HEK293 (cell line): ENCODE measurements around the gene FOXO1.

ENCODE experiments used
- FEZF1 ChIP-seq: fragments of 450-650 bp; formaldehyde crosslinking; IDR thresholded peaks from 2 replicates; pipeline ENCODE4 v1.5.1; 2016; ENCODE audit warnings: missing biosample characterization, missing genetic modification characterization
- MEIS1 ChIP-seq: sonication (generic); formaldehyde crosslinking; IDR thresholded peaks from 2 replicates; pipeline ENCODE4 v1.8.1; 2022; ENCODE audit warnings: missing genetic modification reagents, mild to moderate bottlenecking, borderline replicate concordance
- OVOL3 ChIP-seq: fragments of 450-650 bp; formaldehyde crosslinking; IDR thresholded peaks from 2 replicates; pipeline ENCODE4 v1.5.1; 2016; ENCODE audit warnings: missing biosample characterization, missing genetic modification characterization
- YY1 ChIP-seq: fragments of 450-650 bp; formaldehyde crosslinking; IDR thresholded peaks from 2 replicates; pipeline ENCODE4 v1.5.1; 2018; ENCODE audit warnings: missing biosample characterization, missing genetic modification characterization
- ZBTB17 ChIP-seq: fragments of 450-650 bp; formaldehyde crosslinking; IDR thresholded peaks from 2 replicates; pipeline ENCODE4 v1.5.1; 2016; ENCODE audit warnings: missing biosample characterization, missing genetic modification characterization
- ZBTB7A ChIP-seq: fragments of 450-650 bp; formaldehyde crosslinking; IDR thresholded peaks from 2 replicates; pipeline ENCODE4 v1.5.1; 2016; ENCODE audit warnings: low read depth, missing biosample characterization, missing genetic modification characterization
- ZNF138 ChIP-seq: fragments of 450-650 bp; formaldehyde crosslinking; IDR thresholded peaks from 2 replicates; pipeline ENCODE4 v1.5.1; 2016; ENCODE audit warnings: missing biosample characterization, missing genetic modification characterization, borderline replicate concordance
- ZNF211 ChIP-seq: fragments of 450-650 bp; formaldehyde crosslinking; IDR thresholded peaks from 2 replicates; pipeline ENCODE4 v1.5.1; 2016; ENCODE audit warnings: low read depth, missing biosample characterization, missing genetic modification characterization
- ZNF501 ChIP-seq: fragments of 450-650 bp; formaldehyde crosslinking; IDR thresholded peaks from 2 replicates; pipeline ENCODE4 v1.5.1; 2016; ENCODE audit warnings: missing biosample characterization, missing genetic modification characterization
- TF ChIP-seq, protein P1 (sequence below): fragments of 450-650 bp; formaldehyde crosslinking; IDR thresholded peaks from 2 replicates; pipeline ENCODE4 v1.5.1; 2016; ENCODE audit warnings: missing biosample characterization, missing genetic modification characterization

DNA sequence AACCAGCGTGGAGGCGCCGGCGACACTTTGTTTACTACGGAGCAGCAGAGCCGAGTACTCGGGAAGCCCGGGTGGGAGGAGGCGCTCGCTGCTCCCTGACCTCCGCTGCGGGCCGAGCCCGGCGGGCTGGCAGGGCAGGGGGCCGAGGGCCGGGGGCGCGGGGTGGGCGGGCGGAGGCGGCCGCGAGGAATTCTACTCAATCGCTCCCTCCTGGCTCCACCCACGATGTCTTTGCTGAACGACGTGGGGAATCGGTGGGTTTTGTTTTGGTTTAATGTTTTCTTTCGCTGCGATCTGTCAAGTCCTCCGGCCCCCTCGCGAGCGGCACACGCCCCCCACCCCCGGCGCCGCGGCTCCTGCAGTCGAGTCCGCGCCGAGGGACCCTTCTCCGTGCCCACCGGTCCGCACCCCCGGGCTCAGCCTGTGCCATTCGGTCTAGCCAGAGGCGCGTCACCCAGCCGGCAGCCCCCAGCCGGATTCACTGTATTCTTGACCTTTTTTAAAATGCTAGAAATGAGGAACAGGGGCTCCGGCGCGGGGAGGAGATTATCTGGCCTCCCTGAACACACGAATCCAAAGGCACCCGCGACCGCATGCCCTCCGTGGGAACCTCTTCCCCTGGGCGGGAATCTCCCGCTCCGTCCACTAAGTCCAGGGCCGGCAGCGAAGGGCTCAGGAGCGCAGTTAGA, 636 bp upstream of the FOXO1 start:
- TF ChIP-seq ZNF501 (no peak), OVOL3 (tag by site-specific recombination) (no peak), ZBTB7A (no peak), ZNF211 (tag by site-specific recombination) (no peak), ZNF138 (tag by site-specific recombination) (no peak), YY1 (tag by site-specific recombination) (no peak), ZBTB17 (tag by site-specific recombination) (no peak), MEIS1 (CRISPR knock-in tag) (no peak), FEZF1 (tag by site-specific recombination) (no peak)
- TF ChIP-seq, protein P1, sequence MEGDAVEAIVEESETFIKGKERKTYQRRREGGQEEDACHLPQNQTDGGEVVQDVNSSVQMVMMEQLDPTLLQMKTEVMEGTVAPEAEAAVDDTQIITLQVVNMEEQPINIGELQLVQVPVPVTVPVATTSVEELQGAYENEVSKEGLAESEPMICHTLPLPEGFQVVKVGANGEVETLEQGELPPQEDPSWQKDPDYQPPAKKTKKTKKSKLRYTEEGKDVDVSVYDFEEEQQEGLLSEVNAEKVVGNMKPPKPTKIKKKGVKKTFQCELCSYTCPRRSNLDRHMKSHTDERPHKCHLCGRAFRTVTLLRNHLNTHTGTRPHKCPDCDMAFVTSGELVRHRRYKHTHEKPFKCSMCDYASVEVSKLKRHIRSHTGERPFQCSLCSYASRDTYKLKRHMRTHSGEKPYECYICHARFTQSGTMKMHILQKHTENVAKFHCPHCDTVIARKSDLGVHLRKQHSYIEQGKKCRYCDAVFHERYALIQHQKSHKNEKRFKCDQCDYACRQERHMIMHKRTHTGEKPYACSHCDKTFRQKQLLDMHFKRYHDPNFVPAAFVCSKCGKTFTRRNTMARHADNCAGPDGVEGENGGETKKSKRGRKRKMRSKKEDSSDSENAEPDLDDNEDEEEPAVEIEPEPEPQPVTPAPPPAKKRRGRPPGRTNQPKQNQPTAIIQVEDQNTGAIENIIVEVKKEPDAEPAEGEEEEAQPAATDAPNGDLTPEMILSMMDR (tag by site-specific recombination) = no peak
